GM12874 (cell line): ENCODE measurements around the gene NBPF11.

Experiments
- CTCF ChIP-seq: IDR thresholded peaks from 2 replicates; pipeline ENCODE4 v1.5.1; 2011; ENCODE audit warnings: low read depth, mild to moderate bottlenecking, control low read depth, low read length, moderate library complexity; ENCODE audit not compliant: insufficient read depth

NBPF11 gene

GRCh38 chr1:148158341-148159003 is 6.4 kb upstream of the NBPF11 start:
- no peak for TF ChIP-seq CTCF

GRCh38 chr1:148120395-148120794 is 31.7 kb downstream of the NBPF11 start:
- TF ChIP-seq CTCF: 0 out of 2 replicates have a peak, but pooled peaks have one; percentile 3
